ENCODE data around the gene EMID1.
A peak's percentile ranks its signal among the peaks of the same experiment; 100 is the strongest.

The EMID1 gene

GRCh38 chr22:29205594-29206371 is at the start of gene EMID1:
EMID1 (plus strand) TSS chr22:29205896; CDS start chr22:29206039, 143 bp downstream.
- DNase-seq = no peak

- no peak for DNase-seq
Measured at GRCh38 chr22:29155966-29156365, 49.7 kb upstream of the EMID1 start.

- no peak for DNase-seq
Measured at GRCh38 chr22:29156507-29156906, 49.2 kb upstream of the EMID1 start.

GRCh38 chr22:29157759-29158535 is 47.7 kb upstream of the EMID1 start:
- DNase-seq = no peak

GRCh38 chr22:29158546-29158945 is 47.1 kb upstream of the EMID1 start:
- DNase-seq = no peak

- no peak for DNase-seq
Measured at GRCh38 chr22:29163808-29164207, 41.9 kb upstream of the EMID1 start.

GRCh38 chr22:29165321-29166060 is 40.2 kb upstream of the EMID1 start:
- DNase-seq = no peak

- no peak for DNase-seq
Measured at GRCh38 chr22:29166180-29166579, 39.5 kb upstream of the EMID1 start.

GRCh38 chr22:29167032-29167911 is 38.4 kb upstream of the EMID1 start:
- DNase-seq = peak; percentile 29 to 72

- DNase-seq = no peak
Measured at GRCh38 chr22:29171721-29172120, 34.0 kb upstream of the EMID1 start.

GRCh38 chr22:29172216-29172615 is 33.5 kb upstream of the EMID1 start:
- DNase-seq = no peak

GRCh38 chr22:29175312-29175835 is 30.3 kb upstream of the EMID1 start:
- no peak for DNase-seq

GRCh38 chr22:29183971-29184848 is 21.5 kb upstream of the EMID1 start:
- no peak for DNase-seq

- DNase-seq = no peak
Measured at GRCh38 chr22:29184849-29185490, 20.7 kb upstream of the EMID1 start.

- no peak for DNase-seq
Measured at GRCh38 chr22:29186302-29186701, 19.4 kb upstream of the EMID1 start.

- DNase-seq = no peak
Measured at GRCh38 chr22:29187831-29188230, 17.9 kb upstream of the EMID1 start.

GRCh38 chr22:29190051-29190450 is 15.6 kb upstream of the EMID1 start:
- DNase-seq = no peak

GRCh38 chr22:29190918-29191317 is 14.8 kb upstream of the EMID1 start:
- no peak for DNase-seq

- no peak for DNase-seq
Measured at GRCh38 chr22:29193021-29193420, 12.7 kb upstream of the EMID1 start.

- no peak for DNase-seq
Measured at GRCh38 chr22:29194184-29194583, 11.5 kb upstream of the EMID1 start.

Data from CD4-positive, alpha-beta T cell treated with Interferon alpha-2 for 1 hour (primary cell).